Measurements from ENCODE around the gene CACNG7.

The CACNG7 gene

DNA sequence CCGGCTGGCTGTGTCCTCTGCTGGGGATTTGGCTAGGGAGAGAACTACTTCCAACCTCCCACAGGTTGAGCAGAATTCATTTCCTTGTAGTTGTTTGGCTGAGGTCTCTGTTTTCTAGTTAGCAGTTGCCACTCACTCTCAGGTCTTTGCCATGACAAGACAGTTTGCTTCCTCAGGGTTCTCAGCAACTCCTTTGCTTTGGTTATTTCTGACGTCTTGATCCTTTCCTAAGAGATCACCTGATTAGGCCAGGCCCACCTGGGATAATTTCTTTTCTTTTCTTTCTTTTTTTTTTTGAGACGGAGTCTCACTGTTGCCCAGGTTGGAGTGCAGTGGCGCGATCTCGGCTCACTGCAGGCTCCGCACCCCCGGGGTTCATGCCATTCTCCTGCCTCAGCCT lies 44.3 kb downstream of the CACNG7 start:
- no peak for DNase-seq (ENCODE audit: low read depth in 2 of 2)

DNA sequence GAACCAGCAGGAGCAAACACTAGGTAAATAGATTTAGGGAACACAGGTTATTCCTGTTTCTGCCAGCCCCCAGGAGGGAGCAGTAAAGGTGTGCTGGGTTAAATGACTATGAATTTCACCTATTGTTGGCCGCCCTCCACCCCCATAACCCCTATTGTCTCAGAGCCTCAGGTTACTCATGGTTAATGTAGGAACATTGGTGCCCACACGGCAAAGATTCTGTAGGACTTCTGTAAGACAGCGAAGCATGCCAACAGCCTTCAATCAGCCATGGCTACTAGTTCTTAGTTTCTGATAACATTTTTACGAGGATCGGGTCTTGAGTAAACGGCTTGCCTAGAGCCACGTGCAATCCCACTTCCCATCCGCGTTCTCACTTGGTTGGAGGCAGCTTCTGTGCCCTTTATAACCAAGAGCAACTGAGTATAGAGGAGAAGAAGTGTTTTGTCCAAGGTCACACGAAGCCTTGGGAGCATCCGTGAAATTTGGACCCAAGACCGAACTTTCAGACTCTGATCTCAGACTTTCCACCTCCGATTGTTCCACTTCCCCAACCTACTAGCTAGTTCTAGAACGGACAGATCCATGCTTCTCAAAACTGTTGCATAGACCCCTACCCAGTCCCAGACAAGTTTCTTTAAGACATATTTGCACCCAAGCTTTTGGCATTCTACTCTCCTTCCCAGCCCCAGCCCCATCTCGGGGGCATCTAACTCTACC lies 48.5 kb downstream of the CACNG7 start:
- DNase-seq (ENCODE audit: low read depth in 2 of 2) = no peak

DNA sequence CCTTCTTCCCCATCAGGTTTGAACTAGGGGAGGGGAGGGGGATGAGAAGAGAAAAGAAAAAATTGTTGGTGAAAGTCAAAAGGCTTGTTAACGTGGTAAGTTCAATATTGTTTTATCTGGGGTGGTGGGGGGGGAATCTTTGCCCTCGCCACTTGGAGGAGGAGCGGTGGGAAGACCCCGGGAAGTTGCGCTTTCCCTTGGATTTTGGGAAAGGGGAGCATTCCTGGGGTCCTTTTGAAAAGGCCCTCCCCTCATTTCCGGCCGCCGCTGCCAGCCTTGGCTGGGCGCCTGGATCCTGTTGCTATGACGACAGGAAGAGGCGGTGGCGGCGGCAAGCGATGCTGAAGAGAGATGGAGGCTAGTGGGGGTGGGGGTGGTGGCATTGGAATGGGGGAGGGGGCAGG lies 49.1 kb downstream of the CACNG7 start:
- no peak for DNase-seq (ENCODE audit: low read depth in 2 of 2)

DNA sequence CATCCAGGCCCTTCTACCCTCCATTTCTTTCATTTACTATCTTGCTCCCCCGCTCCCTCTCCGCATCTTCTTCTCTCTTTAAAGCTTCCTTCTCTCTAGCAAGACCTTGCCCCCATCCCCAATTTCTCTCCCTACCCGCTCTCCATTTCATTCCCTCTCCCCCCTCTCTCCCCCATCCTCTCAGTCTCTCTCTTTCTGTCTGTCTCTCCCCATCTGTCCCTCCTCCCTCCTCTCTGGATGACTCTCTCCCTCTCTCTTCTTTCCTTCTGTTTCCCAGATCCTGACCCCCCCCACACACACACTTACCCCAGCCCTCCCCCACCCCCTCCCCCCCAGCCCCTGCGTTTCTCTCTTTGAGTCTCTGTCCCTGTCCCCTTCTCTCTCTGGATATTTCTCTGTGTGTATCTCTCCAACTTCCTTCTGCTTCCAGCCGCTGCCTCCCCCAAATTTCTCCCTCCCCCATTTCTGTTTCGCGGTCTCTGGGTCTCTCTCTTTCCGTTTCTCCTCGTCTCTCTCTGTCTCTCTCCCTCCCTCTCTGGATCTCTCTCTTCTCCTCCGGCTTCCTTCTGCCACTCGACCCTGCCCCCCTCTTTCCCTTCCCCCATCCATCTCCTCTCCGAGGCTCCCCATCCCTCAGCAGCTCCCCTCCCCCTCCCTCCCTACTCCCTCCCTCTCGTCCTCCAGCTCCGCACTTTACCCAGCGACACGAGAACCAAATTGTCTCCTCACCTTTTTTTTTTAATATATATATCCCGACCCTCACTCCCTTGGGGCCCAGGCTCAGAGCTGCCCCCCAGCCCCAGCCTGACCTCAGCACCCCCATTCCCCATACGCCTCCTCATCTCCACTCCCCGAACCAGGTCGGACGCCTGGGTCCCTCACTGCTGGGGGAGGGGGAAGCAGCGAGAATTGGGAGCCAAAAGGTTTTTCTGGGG lies 50.0 kb downstream of the CACNG7 start:
- DNase-seq (ENCODE audit: low read depth in 2 of 2) = no peak

DNA sequence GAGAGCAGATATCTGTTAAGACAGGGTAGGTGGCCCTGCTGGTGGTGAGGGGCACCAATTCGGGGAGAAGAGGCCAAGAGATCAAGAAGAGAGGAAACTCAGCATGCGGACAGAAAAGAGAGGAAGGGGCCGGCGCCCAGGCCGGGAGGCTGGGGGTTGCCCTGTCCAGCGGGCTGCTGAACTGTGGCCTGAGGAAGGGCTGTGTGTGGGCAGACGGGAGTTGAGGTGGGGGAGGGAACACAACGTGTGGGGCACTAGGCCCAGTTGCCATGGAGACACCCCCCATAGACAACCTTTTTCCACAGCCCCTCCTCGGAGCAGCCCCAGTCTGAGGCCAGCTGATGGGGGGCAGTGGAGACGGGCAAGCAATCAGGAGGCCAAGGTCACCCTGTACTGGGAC lies 51.1 kb downstream of the CACNG7 start:
- DNase-seq (ENCODE audit: low read depth in 2 of 2) = no peak

- no peak for DNase-seq (ENCODE audit: low read depth in 2 of 2)
These were observed 51.8 kb downstream of the CACNG7 start for GRCh38 chr19:53960886-53961285.

DNA sequence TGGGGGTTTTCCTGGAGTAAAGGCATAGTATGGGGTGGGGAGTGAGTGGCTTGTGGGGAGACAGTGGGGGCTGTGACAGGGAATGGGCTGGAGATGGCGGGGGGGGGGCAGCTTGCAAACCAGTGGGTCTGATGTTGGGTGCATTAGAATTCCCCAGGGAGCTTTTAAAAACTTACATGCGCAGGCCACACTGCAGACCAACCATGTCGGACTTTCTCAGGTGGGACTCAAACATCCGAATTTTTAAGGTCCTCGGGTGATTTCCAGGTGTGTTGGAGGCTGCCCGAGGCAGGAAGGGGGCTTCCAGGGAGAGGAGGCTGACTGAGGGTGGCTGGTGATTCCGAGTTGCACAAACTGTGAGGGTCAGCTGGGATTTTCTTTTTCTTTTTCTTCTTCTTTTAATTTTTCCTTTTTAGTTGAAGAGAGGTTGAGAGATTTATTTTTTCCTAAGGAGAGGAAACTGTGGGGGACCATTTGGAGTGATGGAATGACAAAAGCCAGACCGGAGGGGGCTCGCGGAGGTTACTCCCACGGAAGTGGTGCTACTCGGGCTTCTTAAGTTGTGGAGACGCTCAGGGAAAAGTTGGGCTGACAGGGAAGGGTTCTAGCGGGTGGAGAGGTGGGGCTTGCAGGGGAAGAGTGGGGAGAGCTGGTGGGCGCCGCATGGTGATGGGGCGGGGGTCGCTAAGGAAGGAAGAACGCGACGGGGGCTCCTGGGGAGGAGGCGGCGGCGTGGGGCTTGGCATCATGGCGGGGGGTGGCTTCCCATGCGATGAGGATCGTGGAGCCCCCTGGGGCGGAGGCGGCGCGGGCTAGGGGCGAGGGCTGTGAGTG lies 52.7 kb downstream of the CACNG7 start:
- no peak for DNase-seq (ENCODE audit: low read depth in 2 of 2)

DNA sequence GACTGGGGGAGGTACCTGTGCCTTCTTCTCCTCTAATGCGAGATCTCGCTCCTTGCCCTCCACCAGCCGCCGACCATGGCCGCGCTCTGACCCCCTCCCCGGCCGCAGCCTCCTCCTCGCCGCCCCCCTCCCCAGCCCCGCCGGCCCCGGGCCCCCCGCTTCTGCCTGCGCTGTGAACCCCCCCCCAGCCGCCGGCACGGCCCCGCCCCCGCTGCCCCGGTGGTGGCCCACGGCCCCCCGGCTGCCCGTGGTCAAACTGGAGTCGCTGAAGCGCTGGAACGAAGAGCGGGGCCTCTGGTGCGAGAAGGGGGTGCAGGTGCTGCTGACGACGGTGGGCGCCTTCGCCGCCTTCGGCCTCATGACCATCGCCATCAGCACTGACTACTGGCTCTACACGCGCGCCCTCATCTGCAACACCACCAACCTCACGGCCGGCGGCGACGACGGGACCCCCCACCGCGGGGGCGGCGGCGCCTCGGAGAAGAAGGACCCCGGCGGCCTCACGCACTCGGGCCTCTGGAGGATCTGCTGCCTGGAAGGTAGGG lies 53.9 kb downstream of the CACNG7 start, which contains the start of gene CACNG8:
CACNG8 (plus strand) TSS at position 51 of the 545 bp plus-strand sequence.
- DNase-seq (ENCODE audit: low read depth in 2 of 2) = no peak

DNA sequence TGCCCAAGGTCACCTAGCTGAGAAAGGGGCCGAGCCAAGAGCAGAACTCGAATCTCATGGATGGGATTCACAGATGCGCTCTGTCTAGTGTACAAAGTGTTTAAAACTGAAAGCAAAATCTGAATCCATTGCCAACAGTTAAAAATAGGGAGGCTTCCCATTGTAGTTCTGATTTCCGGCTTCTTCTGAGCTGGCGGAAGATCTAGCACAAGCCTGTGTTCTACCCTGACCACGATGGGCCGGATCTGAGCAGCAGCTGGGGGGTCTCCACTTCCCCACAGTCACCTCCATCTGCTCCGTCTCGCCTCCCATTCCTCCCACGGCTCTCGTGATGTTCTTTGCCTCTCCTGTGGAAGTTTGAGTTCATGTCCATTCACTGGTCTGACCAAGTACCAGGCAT lies 56.0 kb downstream of the CACNG7 start:
- DNase-seq (ENCODE audit: low read depth in 2 of 2) = no peak

GRCh38 chr19:53966931-53967330 lies 57.9 kb downstream of the CACNG7 start:
- DNase-seq (ENCODE audit: low read depth in 2 of 2) = no peak

- DNase-seq (ENCODE audit: low read depth in 2 of 2) = no peak
These were observed 60.3 kb downstream of the CACNG7 start for GRCh38 chr19:53969366-53969765.

DNA sequence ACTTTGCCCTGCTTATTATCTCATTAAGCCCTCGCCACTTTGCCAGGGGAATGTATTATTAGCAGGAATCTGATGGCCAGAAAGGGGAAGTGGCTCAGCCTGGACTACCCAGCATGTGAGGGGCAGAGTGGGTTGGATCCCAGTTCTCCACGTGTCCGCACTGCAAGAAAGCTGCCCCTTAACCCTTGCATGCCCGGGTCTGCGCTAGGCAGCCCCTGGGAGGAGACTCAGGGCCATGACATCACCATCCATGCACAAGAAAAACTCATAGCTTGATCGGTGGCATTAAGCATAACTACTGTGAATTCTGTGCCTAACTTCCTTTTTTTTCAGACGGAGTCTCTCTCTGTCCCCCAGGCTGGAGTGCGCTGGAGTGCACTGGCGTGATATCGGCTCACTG lies 62.6 kb downstream of the CACNG7 start:
- DNase-seq (ENCODE audit: low read depth in 2 of 2) = no peak

DNA sequence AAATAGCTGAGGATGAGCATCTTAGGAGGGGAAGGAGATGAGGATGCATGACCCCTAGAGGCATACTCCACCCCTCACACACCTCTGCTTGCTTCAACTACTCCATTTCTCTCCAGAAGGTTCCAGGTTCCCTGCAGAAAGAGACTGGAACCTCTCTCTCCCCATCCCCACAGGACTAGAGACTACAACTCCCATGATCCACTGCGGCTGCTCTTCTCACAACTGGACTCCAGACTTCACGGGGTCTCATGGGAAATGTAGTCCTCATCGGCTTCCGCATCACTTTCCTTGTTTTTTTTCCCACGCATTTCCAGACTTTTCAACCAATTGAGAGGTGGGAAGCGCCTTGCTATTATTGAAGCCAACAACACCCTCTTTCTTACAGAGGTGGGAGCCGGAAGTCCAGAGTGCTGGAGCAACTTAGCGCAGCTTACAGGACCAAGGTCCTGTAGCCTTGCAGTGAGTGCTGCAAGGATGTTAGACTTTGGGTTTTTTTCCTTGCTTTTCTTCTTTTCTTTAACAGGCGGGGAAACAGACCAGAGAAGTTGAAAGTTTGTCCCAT lies 68.4 kb downstream of the CACNG7 start:
- DNase-seq (ENCODE audit: low read depth in 2 of 2) = peak; percentile 27 to 34

DNA sequence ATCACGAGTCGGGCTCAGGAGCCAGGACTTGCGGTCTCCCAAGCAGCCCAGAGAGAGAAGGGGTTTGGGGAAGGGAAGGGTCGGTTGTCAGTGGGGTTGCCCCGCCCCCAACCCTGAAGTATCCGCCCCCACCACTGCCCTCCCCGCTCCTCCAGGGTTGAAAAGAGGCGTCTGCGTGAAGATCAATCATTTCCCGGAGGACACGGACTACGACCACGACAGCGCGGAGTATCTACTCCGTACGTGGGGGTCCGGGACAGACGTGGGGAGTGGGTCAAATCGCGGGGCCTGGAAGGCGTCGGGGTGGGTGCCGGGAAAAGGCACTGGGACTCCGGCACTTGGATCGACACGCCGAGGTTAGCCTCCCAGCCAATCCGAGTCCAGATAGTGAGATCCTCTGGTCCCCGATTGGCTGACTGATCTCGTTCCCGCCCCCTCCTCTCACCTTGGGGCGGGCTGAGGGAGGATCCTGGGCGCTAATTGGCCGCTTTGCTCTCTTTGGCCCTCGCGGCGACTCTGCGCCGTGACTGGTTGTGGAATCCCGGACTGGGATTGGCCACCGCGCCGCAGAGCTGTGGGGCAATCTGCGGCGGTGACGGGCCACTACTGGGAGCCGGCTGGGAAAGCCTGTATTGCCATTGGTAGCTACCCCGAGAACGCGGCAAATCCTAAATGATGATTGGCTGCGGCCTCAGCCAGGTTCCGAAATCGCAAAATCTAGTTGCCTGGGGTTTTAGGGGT lies 69.1 kb downstream of the CACNG7 start:
- no peak for DNase-seq (ENCODE audit: low read depth in 2 of 2)

DNA sequence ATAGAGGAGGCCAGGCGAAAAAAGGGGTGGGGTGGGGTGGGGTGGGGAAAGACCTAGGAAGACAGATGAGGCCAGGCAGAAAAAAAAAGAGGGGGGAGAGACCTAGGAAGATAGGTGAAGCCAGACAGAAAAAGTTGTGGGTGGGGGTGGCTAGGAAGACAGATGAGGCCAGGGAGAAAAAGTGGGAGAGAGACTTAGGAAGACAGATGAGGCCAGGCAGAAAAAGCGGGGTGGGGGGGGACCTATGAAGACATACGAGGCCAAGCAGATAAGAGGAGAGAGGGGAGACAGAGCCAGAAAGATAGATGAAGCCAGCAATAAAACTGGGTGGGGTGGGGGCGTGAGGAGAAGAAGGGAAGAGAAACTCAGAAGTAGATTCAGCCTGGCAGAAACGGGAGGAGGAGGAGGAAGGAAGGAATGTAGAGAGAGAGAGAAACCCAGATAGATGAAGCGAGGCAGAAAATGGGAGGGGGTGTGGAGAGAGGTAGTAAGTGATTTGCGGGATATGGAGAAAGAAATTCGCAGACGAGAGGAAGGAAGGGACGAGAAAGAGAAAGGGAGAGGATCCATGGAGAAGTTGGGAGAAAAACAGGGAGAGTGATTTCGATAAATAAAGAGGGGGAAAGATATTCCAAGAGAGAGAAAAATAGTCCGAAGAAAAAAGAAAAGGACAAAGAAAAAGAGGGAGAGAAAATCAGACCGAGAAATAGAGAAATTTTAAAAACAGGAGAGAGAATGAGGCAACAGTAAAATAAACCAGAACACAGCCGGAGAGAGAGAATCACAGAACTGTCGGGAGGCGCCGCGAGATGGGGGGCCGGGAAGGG lies 70.1 kb downstream of the CACNG7 start:
- DNase-seq (ENCODE audit: low read depth in 2 of 2) = no peak

GRCh38 chr19:53980539-53981375 lies 71.7 kb downstream of the CACNG7 start:
- no peak for DNase-seq (ENCODE audit: low read depth in 2 of 2)

DNA sequence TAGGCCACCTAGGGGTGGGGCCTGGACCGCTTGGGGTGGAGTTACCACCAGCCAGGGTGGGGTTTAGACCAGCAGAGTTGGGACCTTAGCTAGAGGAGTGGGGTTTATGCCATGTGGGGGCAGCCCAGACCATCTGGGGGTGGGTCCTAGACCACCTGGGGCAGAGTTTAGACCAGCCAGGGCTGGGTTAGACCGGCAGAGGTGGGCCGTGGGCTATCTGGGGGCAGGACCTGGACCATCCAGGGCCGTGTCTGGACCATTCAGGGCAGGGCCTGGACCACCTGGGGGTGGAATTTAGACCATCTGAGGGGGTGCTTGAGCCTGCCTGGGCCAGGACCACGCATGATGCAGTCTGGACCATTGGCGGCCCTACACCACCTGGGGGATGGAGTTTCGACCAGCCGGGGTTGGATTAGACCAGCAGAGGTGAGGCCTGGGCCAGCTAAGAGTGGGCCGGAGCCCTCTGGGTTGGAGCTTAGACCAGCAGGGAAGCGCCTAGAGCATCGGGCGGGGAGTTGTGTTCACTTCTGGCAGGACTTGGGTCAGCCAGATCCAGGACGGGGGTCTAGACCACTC lies 72.4 kb downstream of the CACNG7 start:
- DNase-seq (ENCODE audit: low read depth in 2 of 2) = no peak

GRCh38 chr19:53982001-53982451 lies 72.9 kb downstream of the CACNG7 start:
- DNase-seq (ENCODE audit: low read depth in 2 of 2) = no peak
